ENCODE data around the gene ELF5.

DNA sequence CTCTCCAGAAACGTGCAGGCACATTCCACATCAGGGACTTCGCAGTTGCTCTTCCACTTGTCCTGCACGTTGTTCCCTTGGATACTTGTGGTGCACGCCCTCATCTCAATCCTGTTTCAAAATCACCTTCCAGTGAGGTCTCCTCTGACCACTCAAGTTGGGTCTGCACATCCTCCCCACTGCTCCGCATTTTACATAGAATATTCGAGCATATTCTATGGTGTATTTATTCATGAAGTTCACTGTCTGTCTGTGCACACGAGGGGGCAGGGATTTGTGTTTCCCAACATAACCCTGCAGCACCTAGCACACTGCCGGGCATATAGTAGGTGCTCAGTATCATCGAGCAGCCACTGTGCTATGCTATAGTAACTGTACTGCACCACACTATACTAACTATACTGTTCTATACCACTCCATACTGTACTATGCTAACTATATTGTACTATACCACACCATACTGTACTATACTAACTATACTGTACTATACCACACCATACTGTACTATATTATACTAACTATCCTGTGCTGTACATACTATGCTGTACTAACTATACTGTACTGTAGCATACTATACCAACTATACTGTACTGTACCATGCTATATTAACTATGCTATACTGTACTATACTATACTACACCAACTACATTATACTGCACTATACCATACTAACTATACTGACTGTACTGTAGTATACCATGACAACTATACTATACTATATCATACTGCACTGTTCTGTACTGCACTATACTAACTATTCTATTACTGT, 30.3 kb downstream of the ELF5 start:
- no peak for TF ChIP-seq CTCF (conservative IDR thresholded peaks at IDR 0.05 in 1 of 2, IDR thresholded peaks at IDR 0.05 in 1 of 2; ENCODE audit: low read depth in 1 of 2, low read length in 2 of 2)
- TF ChIP-seq EZH2 (IDR thresholded peaks at IDR 0.05; ENCODE audit: low read length, missing control alignments) = no peak
